ENCODE results near the gene ATL3. TPM values are rescaled to one million over a fixed set of nuclear protein-coding genes. Genes with fewer than 3 reads are reported as not detected.

ATL3 gene
- 72.2 and 76.1 TPM in 2 replicates for total RNA-seq

GRCh38 chr11:63671322-63672155 lies at the start of gene ATL3:
Gene ATL3, minus strand, starts transcription at chr11:63671376. Its CDS starts 41 bp downstream, at chr11:63671335.

GRCh38 chr11:63681321-63682065 lies 10.3 kb upstream of the ATL3 start, which contains the start of gene RTN3:
Gene RTN3, plus strand, starts transcription at chr11:63681500. Its CDS starts 137 bp downstream, at chr11:63681637.

GRCh38 chr11:63614136-63614671 lies 57.0 kb downstream of the ATL3 start, which contains the start of gene PLAAT3:
Gene PLAAT3, minus strand, starts transcription at chr11:63614433. Its CDS starts 419 bp downstream, at chr11:63614014.

Other genes starting within 250 kb of the ATL3 start
- not detected in 2 replicates for gene PLAAT5, start 180.2 kb downstream of the ATL3 start, total RNA-seq
- gene LGALS12, start 165.3 kb downstream of the ATL3 start, total RNA-seq, result not detected in 2 replicates
- 12.7 and 14.7 TPM in 2 replicates for gene PLAAT4, start 134.6 kb downstream of the ATL3 start, total RNA-seq
- not detected in 2 replicates for gene PLAAT2, start 108.0 kb downstream of the ATL3 start, total RNA-seq
- 67.5 and 68.5 TPM in 2 replicates for gene PLAAT3, start 56.9 kb downstream of the ATL3 start, total RNA-seq
- gene RTN3, start 10.1 kb upstream of the ATL3 start, total RNA-seq, result 86.8 and 96.6 TPM in 2 replicates
- gene ZFTA, start 97.4 kb upstream of the ATL3 start, total RNA-seq, result 10.9 and 22.9 TPM in 2 replicates
- 26.6 and 30.0 TPM in 2 replicates for gene SPINDOC, start 142.1 kb upstream of the ATL3 start, total RNA-seq
- gene MARK2, start 167.7 kb upstream of the ATL3 start, total RNA-seq, result 18.9 and 21.5 TPM in 2 replicates
- 0.07 TPM in 1 of 2 replicates, not detected in the other for gene RCOR2, start 245.8 kb upstream of the ATL3 start, total RNA-seq